Stomach (tissue), 9 donors: ENCODE results near the gene CACNA1I. TPM values are rescaled to one million over a fixed set of nuclear protein-coding genes. Genes with fewer than 3 reads are reported as not detected.

Experiments used
- DNase-seq, 2 donors: peaks; one replicate each; pipeline versions ENCODE4 v3.0.0 to v3.0.0-alpha.2; 2013 to 2019
- H3K27ac ChIP-seq, 5 donors: fragments of 200-600 bp in 4 of 5; sonication (generic) in 4 of 5; one replicate each; pipeline ENCODE4 v1.5.1; 2013 to 2019; ENCODE audit warnings: mild to moderate bottlenecking in 1 of 5, moderate library complexity in 1 of 5
- H3K27me3 ChIP-seq, 3 donors: fragments of 200-600 bp; sonication (generic); one replicate each; pipeline ENCODE4 v1.5.1; 2017 to 2019; ENCODE audit warnings: mixed run types in 1 of 3
- H3K36me3 ChIP-seq, 4 donors: fragments of 200-600 bp; sonication (generic); 1 replicate in 3 of 4; 2 replicates in 1 of 4; pipeline ENCODE4 v1.5.1; 2016 to 2019
- H3K4me1 ChIP-seq, 4 donors: fragments of 200-600 bp; sonication (generic); one replicate each; pipeline ENCODE4 v1.5.1; 2016 to 2019
- H3K4me3 ChIP-seq, 4 donors: fragments of 200-600 bp; sonication (generic) in 3 of 4; one replicate each; pipeline ENCODE4 v1.5.1; 2016 to 2019; ENCODE audit warnings: mild to moderate bottlenecking in 1 of 4
- H3K9me3 ChIP-seq, 4 donors: fragments of 200-600 bp; sonication (generic); one replicate each; pipeline ENCODE4 v1.5.1; 2016 to 2019
- CTCF ChIP-seq, 7 experiments: fragments of 450-650 bp in 4 of 7; fragments of 200-600 bp in 3 of 7; sonication (generic) in 3 of 7; IDR thresholded peaks; one replicate each; pipeline ENCODE4 v1.5.1; 2016 to 2019; ENCODE audit warnings: antibody characterized with exemption in 7 of 7, control low read depth in 2 of 7, mild to moderate bottlenecking in 1 of 7
- EP300 ChIP-seq: sonication (generic); formaldehyde crosslinking; IDR thresholded peaks from one replicate; pipeline ENCODE4 v1.6.1; 2017; ENCODE audit warnings: antibody characterized with exemption
- POLR2A ChIP-seq, 4 donors: fragments of 450-650 bp; IDR thresholded peaks; one replicate each; pipeline ENCODE4 v1.6.1; 2016; ENCODE audit warnings: antibody characterized with exemption in 4 of 4, control low read depth in 2 of 4, mild to moderate bottlenecking in 1 of 4, moderate library complexity in 1 of 4
- POLR2AphosphoS5 ChIP-seq, 3 donors: sonication (generic); formaldehyde crosslinking; IDR thresholded peaks; one replicate each; pipeline ENCODE4 v1.6.1; 2016; ENCODE audit warnings: antibody characterized with exemption in 3 of 3
- WGBS, 5 donors: extraction: QIAGEN DNeasy Blood & Tissue Kit in 3 of 5; methylation state at CpG; one replicate each; pipeline versions ENCODE4 v1.1.5 to v1.1.7; 2013 to 2018; 5-methylcytosine and 5-hydroxymethylcytosine counted together
- intact Hi-C: fragments of 100-400 bp; cut with DNase I; formaldehyde crosslinking; loops from one replicate; pipeline ENCODE4 v1.15.1; 2023; ENCODE audit warnings: low total_unique reads
- polyA plus RNA-seq, 3 donors: library from polyadenylated mRNA; stranded (reverse); fragments of 200-250 nt; gene quantifications; one replicate each; pipeline ENCODE4 v1.2.3, GENCODE V29; 2013
- total RNA-seq, 5 donors: library from RNA; depleted of rRNA; stranded (reverse); fragments of >200 nt; gene quantifications; one replicate each; pipeline versions ENCODE4 v1.1.0 to v1.2.3, GENCODE V29; 2014 to 2016
- donor health status: healthy with polysubstance abuse.
- donor health status: Bipolar disorder and iron deficiency.
- donor health status: healthy.

Gene CACNA1I
- total and polyA plus RNA-seq, 8 donors = 0.06 to 4.0 (median 0.22) TPM; not detected in 2

GRCh38 chr22:39574779-39575551 lies 4.4 kb downstream of the CACNA1I start:
- H3K9me3 ChIP-seq = no peaks in the 10 kb centered on the region
- no peak for DNase-seq
- peaks cover 0 to 49% (median 10%) of the 10 kb centered on the region in 3 donors for H3K27me3 ChIP-seq
- intact Hi-C loops = no loop called here
- TF ChIP-seq POLR2AphosphoS5 (IDR thresholded peaks at IDR 0.05) (no peak), POLR2A (IDR thresholded peaks at IDR 0.05) (no peak), EP300 (no peak), CTCF (IDR thresholded peaks at IDR 0.05) (no peak)
- H3K4me1 ChIP-seq = no peaks in the 10 kb centered on the region
- no peaks in the 10 kb centered on the region for H3K36me3 ChIP-seq
- H3K4me3 ChIP-seq = no peak overlapping the region
- 70 to 78% (median 73%) methylated on average over 13 to 14 of the region's 14 CpGs for WGBS, 5 donors
- no peak overlapping the region for H3K27ac ChIP-seq

DNA sequence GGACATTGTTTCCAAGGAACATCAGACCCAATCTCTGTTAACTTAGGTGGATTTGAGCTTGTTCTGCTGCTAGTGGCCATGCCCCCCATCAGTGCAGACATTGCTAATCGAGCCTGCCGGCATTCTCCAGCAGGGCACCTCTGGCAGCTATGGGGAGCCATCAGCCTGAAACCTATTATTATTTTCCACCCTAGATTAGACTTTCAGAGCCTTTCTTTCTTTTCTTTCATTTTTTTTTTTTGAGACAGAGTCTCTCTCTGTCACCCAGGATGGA lies 4.9 kb downstream of the CACNA1I start:
- Histone ChIP-seq H3K27ac (no peak overlapping the region), H3K36me3 (no peaks in the 10 kb centered on the region), H3K9me3 (no peaks in the 10 kb centered on the region), H3K4me3 (no peak overlapping the region), H3K27me3 (peaks cover 0 to 51% (median 10%) of the 10 kb centered on the region in 3 donors), H3K4me1 (no peaks in the 10 kb centered on the region)
- intact Hi-C loops = no loop called here
- 89 to 94% (median 92%) methylated on average over 2 of the region's 2 CpGs for WGBS, 5 donors
- TF ChIP-seq POLR2A (IDR thresholded peaks at IDR 0.05) (no peak), POLR2AphosphoS5 (IDR thresholded peaks at IDR 0.05) (no peak), EP300 (no peak), CTCF (IDR thresholded peaks at IDR 0.05) (no peak)
- no peak for DNase-seq

DNA sequence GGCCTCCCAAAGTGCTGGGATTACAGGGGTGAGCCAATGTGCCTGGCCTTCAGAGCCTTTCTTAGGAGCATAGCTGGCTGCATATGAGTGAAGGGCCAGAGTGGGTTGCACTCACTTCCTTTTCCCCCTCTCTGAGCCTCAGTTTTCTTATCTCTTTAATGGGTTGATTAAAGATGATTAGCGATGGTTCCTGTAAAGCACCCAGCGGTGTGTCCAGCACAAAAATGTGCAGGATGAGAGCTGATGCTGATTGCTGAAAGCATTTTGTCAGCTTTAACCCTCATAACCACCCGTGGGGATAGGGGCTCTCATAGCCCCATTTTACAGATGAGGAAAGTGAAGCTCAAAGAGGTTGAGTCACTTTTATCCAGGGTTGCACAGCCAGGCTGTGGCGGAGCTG lies 5.5 kb downstream of the CACNA1I start:
- no peaks in the 10 kb centered on the region for H3K9me3 ChIP-seq
- H3K4me3 ChIP-seq = no peak overlapping the region
- H3K27me3 ChIP-seq = peaks cover 0 to 51% (median 8%) of the 10 kb centered on the region in 3 donors
- TF ChIP-seq EP300 (no peak), POLR2A (IDR thresholded peaks at IDR 0.05) (no peak), CTCF (IDR thresholded peaks at IDR 0.05) (no peak), POLR2AphosphoS5 (IDR thresholded peaks at IDR 0.05) (no peak)
- intact Hi-C loops = no loop called here
- H3K36me3 ChIP-seq = no peaks in the 10 kb centered on the region
- DNase-seq = no peak
- no peaks in the 10 kb centered on the region for H3K4me1 ChIP-seq
- H3K27ac ChIP-seq = no peak overlapping the region
- 85 to 93% (median 89%) methylated on average over 4 of the region's 4 CpGs for WGBS, 5 donors

- TF ChIP-seq EP300 (no peak), CTCF (IDR thresholded peaks at IDR 0.05) (no peak), POLR2A (IDR thresholded peaks at IDR 0.05) (no peak), POLR2AphosphoS5 (IDR thresholded peaks at IDR 0.05) (no peak)
- H3K9me3 ChIP-seq = no peaks in the 10 kb centered on the region
- no peak overlapping the region for H3K4me3 ChIP-seq
- intact Hi-C loops = no loop called here
- peaks cover 0 to 42% (median 7%) of the 10 kb centered on the region in 3 donors for H3K27me3 ChIP-seq
- WGBS, 5 donors = 83 to 91% (median 86%) methylated on average over 21 of the region's 21 CpGs
- no peak for DNase-seq
- no peaks in the 10 kb centered on the region for H3K36me3 ChIP-seq
- H3K27ac ChIP-seq = no peak overlapping the region
- no peaks in the 10 kb centered on the region for H3K4me1 ChIP-seq
Measured at GRCh38 chr22:39577366-39577765, 6.8 kb downstream of the CACNA1I start.
